T47D (cell line): ENCODE measurements around the gene TTC3.

Source experiments
- DNase-seq, 2 experiments: peaks; one replicate each; pipeline versions ENCODE4 v3.0.0 to v3.0.0-alpha.2; 2011 to 2012; ENCODE audit warnings: low read depth in 1 of 2, low spot score in 1 of 2
- JUND ChIP-seq: IDR thresholded peaks from 2 replicates; pipeline ENCODE4 v1.6.1; 2012; ENCODE audit warnings: low read depth
- in situ Hi-C: cut with HindIII; loops from 2 replicates; pipeline ENCODE4 v1.10.0; 2016; ENCODE audit warnings: low sequenced_read_pairs, low pct_unique_long_range_greater_than_20kb

The TTC3 gene

GRCh38 chr21:37200641-37201480, 127.8 kb downstream of the TTC3 start:
- no peak for DNase-seq
- in situ Hi-C loops, result no loop called here
- no peak for TF ChIP-seq JUND

- no peak for TF ChIP-seq JUND
- in situ Hi-C loops, result no loop called here
- no peak for DNase-seq
Measured at GRCh38 chr21:37202221-37203110, 129.4 kb downstream of the TTC3 start.

GRCh38 chr21:37204580-37204979, 131.5 kb downstream of the TTC3 start:
- DNase-seq, result no peak
- in situ Hi-C loops, result no loop called here
- TF ChIP-seq JUND, result no peak

- no peak for DNase-seq
- no peak for TF ChIP-seq JUND
Measured at GRCh38 chr21:37206496-37206895, 133.4 kb downstream of the TTC3 start.

GRCh38 chr21:37207441-37208009, 134.5 kb downstream of the TTC3 start:
- TF ChIP-seq JUND, result no peak
- DNase-seq, result no peak
- in situ Hi-C loops, result no loop called here

More at GRCh38 chr21:37206496-37206895, 133.4 kb downstream of the TTC3 start:
- in situ Hi-C loops, result no loop called here

GRCh38 chr21:37208056-37208721, 135.1 kb downstream of the TTC3 start:
- no peak for TF ChIP-seq JUND
- no peak for DNase-seq
- in situ Hi-C loops, result no loop called here

GRCh38 chr21:37208741-37209225, 135.7 kb downstream of the TTC3 start:
- TF ChIP-seq JUND, result no peak
- DNase-seq, result no peak
- in situ Hi-C loops, result no loop called here

GRCh38 chr21:37210130-37210529, 137.1 kb downstream of the TTC3 start:
- no peak for TF ChIP-seq JUND
- no peak for DNase-seq
- in situ Hi-C loops, result no loop called here

GRCh38 chr21:37210799-37211198, 137.7 kb downstream of the TTC3 start:
- in situ Hi-C loops, result no loop called here
- no peak for DNase-seq

GRCh38 chr21:37214952-37215351, 141.9 kb downstream of the TTC3 start:
- no peak for DNase-seq
- no peak for TF ChIP-seq JUND
- in situ Hi-C loops, result no loop called here

More at GRCh38 chr21:37210799-37211198, 137.7 kb downstream of the TTC3 start:
- no peak for TF ChIP-seq JUND

GRCh38 chr21:37219761-37220432, 146.8 kb downstream of the TTC3 start:
- in situ Hi-C loops, result no loop called here
- TF ChIP-seq JUND, result no peak
- peak in 1 of 2 experiments; percentile 31 for DNase-seq

- no peak for DNase-seq
Measured at GRCh38 chr21:37220433-37220980, 147.5 kb downstream of the TTC3 start.

More at GRCh38 chr21:37220433-37220980, 147.5 kb downstream of the TTC3 start:
- in situ Hi-C loops, result no loop called here
- no peak for TF ChIP-seq JUND
